K562 (cell line): ENCODE measurements around the gene FSTL4. TPM values are rescaled to one million over a fixed set of nuclear protein-coding genes. Genes with fewer than 3 reads are reported as not detected.

Experiments used
- CCAR2 ChIP-seq: fragments of 200-400 bp; formaldehyde crosslinking; IDR thresholded peaks from 2 replicates; pipeline ENCODE4 v1.6.1; 2017; ENCODE audit warnings: mild to moderate bottlenecking, low read depth, low read length
- LEF1 ChIP-seq: fragments of 450-650 bp; IDR thresholded peaks from 2 replicates; pipeline ENCODE4 v1.6.1; 2016; ENCODE audit warnings: mild to moderate bottlenecking
- MGA ChIP-seq: fragments of 450-650 bp; IDR thresholded peaks from 2 replicates; pipeline ENCODE4 v1.6.1; 2016; ENCODE audit warnings: mild to moderate bottlenecking, moderate library complexity
- ZNF280B ChIP-seq: fragments of 250-450 bp; sonication (Bioruptor Pico); IDR thresholded peaks from 2 replicates; pipeline ENCODE4 v1.5.1; 2021; ENCODE audit warnings: mild to moderate bottlenecking
- ZNF589 ChIP-seq: fragments of 200-800 bp; sonication (Bioruptor generic); IDR thresholded peaks from 2 replicates; pipeline ENCODE4 v1.6.1; 2016; ENCODE audit warnings: low read depth, missing genetic modification characterization, missing compliant biosample characterization
- polyA plus RNA-seq, 8 experiments: library from polyadenylated mRNA; depleted of rRNA in 4 of 8; stranded (reverse) in 5 of 8; unstranded in 3 of 8; fragments of >200 nt; fragmentation: Nextera tagmentation in 2 of 8; fragmentation: Illumina TruSeq in 1 of 8; extraction: Ambion mirVana in 2 of 8; extraction: Trizol in 1 of 8; gene quantifications; 2 replicates each; pipeline versions ENCODE4 v1.2.1 to v1.2.3, GENCODE V29; 2011 to 2014; ENCODE audit warnings: inconsistent platforms in 1 of 8, missing spikeins in 1 of 8
- total RNA-seq, 7 experiments: library from RNA; depleted of rRNA in 6 of 7; stranded (reverse); fragments of >200 nt in 6 of 7; fragmentation: Illumina TruSeq in 2 of 7; extraction: Trizol in 2 of 7; gene quantifications; 2 replicates each; pipeline versions ENCODE4 v1.2.1 to v1.2.3, GENCODE V29; 2011 to 2021; ENCODE audit warnings: low replicate concordance in 1 of 7
- TF ChIP-seq, protein P1 (sequence below), 3 experiments: IDR thresholded peaks in 2 of 3; conservative IDR thresholded peaks in 1 of 3; 2 replicates each; pipeline ENCODE4 v1.5.1; 2011 to 2012; ENCODE audit warnings: low read length in 3 of 3, mild to moderate bottlenecking in 3 of 3, control low read depth in 2 of 3, improper control_type of control experiment in 1 of 3, inconsistent platforms in 1 of 3, low read depth in 1 of 3, mixed read lengths in 1 of 3, moderate library complexity in 1 of 3; ENCODE audit not compliant: insufficient read depth in 2 of 3

The FSTL4 gene
- total and polyA plus RNA-seq, 9 of the 15 experiments (the other 6 are each of a cell fraction or from before 2014, with no cell fraction given): 0.08 to 0.18 (median 0.10) TPM; not detected in 5

DNA sequence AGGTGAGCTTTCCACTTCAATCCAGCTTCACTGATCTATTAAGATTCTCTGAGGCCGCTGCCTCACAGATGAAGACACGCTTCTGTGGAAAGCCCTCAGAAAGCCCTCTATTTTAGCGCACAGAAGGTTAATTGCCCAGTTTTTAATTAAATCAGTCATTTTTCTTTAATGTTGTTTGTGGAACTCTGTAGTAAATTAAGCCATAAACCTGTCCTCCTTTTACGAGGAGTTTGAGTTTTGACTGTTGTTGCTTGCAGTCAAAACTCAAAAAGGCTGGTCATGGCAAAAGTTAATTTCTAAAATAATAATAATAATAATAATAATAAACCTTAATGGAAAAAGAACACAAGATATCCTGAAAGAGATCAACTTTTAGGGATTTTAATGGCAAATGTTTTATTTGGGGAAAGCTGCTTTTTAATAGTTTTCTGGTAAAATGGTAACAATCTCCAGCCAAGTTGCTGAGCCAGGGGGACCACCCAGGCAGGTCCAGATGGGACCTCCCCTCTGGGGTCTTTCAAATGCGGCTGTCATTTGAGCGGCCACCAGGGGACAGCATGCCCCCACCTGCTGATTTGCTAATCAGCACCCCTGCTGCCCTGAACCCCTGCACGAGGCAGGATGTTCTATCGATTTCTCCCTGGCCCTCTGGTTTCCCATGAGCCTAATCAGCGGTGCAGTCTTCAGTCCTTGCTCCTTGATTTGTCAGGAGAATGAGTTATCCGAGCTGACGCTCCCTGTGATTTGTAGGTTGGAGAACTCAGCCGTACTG, 247.2 kb downstream of the FSTL4 start (continued):
- no peak for TF ChIP-seq MGA
- no peak for TF ChIP-seq CCAR2
- TF ChIP-seq, protein P1, sequence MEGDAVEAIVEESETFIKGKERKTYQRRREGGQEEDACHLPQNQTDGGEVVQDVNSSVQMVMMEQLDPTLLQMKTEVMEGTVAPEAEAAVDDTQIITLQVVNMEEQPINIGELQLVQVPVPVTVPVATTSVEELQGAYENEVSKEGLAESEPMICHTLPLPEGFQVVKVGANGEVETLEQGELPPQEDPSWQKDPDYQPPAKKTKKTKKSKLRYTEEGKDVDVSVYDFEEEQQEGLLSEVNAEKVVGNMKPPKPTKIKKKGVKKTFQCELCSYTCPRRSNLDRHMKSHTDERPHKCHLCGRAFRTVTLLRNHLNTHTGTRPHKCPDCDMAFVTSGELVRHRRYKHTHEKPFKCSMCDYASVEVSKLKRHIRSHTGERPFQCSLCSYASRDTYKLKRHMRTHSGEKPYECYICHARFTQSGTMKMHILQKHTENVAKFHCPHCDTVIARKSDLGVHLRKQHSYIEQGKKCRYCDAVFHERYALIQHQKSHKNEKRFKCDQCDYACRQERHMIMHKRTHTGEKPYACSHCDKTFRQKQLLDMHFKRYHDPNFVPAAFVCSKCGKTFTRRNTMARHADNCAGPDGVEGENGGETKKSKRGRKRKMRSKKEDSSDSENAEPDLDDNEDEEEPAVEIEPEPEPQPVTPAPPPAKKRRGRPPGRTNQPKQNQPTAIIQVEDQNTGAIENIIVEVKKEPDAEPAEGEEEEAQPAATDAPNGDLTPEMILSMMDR (IDR thresholded peaks at IDR 0.05 in 2 of 3, conservative IDR thresholded peaks at IDR 0.05 in 1 of 3; ENCODE audit: insufficient read depth in 2 of 3, low read depth in 1 of 3, low read length in 3 of 3): peak; percentile 41 to 54 (median 42); a peak in 5 of 6 replicates
- no peak for TF ChIP-seq ZNF589
- no peak for TF ChIP-seq ZNF280B
- TF ChIP-seq LEF1: no peak
